ENCODE data around the gene RRM1. TPM values are rescaled to one million over a fixed set of nuclear protein-coding genes. Genes with fewer than 3 reads are reported as not detected.

RRM1 gene
- total and polyA plus RNA-seq, 8 donors = 3.3 to 27.8 (median 17.8) TPM

DNA sequence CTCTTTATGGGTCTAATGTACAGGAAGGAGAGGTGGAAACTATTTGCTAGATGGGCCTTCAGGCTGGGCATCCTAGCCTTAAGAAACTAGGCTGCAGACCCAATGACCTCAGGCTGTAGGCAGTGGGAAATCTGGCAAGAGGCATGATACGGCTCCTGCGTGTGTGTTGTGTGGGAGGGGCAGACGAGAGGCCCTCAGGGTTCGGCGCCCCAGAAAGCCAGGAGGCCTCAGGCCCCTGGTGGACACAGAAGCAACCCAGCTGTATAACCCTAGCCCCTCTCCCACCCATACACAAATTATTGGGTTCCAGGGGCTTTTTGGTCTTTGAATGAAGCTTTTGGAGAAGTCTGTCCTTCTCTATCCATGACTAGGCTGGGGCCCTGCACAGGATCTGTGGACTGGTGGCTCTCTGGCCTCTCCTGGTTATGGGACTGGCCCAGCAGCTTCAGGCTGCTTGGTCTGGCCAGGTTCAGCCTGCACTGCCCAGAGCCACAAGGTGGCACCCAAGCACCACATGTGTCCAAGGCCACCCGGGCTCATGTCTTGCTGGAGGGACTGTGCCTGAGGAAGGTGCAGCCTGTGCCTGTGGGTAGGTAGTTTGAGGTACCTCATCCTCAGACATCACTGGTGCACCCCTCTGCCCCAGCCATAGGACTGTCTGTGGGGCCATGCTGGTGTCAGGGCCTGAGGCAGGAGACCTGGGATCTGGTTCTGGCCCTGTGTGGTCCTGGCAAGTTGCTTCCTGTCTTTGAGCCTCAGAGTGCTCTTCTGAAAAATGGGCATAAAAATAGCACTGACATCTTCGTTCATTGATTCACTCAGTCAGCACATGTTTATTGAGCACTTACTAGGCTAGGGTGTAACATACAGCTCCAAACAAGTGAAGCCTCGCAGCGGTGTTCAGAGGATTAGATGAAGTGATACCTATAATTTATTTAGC lies 87.5 kb downstream of the RRM1 start:
- Histone ChIP-seq H3K4me3 (no peak overlapping the region), H3K9me3 (no peaks in the 10 kb centered on the region), H3K27ac (no peak overlapping the region), H3K4me1 (no peaks in the 10 kb centered on the region), H3K36me3 (no peaks in the 10 kb centered on the region), H3K27me3 (no peaks in the 10 kb centered on the region)
- DNase-seq (peak; percentile 61 to 92 (median 78)), FAIRE-seq (no peak), ATAC-seq (peak; percentile 84 to 96 (median 92))
- TF ChIP-seq, protein P1, sequence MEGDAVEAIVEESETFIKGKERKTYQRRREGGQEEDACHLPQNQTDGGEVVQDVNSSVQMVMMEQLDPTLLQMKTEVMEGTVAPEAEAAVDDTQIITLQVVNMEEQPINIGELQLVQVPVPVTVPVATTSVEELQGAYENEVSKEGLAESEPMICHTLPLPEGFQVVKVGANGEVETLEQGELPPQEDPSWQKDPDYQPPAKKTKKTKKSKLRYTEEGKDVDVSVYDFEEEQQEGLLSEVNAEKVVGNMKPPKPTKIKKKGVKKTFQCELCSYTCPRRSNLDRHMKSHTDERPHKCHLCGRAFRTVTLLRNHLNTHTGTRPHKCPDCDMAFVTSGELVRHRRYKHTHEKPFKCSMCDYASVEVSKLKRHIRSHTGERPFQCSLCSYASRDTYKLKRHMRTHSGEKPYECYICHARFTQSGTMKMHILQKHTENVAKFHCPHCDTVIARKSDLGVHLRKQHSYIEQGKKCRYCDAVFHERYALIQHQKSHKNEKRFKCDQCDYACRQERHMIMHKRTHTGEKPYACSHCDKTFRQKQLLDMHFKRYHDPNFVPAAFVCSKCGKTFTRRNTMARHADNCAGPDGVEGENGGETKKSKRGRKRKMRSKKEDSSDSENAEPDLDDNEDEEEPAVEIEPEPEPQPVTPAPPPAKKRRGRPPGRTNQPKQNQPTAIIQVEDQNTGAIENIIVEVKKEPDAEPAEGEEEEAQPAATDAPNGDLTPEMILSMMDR (IDR thresholded peaks at IDR 0.05) = peak; percentile 52 to 63 (median 58)
- 39 to 46% methylated on average over 9 of the region's 9 CpGs for WGBS, 2 donors
- intact Hi-C loops (cut with DNase I) = loop anchor here in 2 of 3 donors (10.0 kb wide), 2 partner anchors 313 to 363 kb away; partner anchors contain the start of gene OR52M1 (in 1 of the 2)

DNA sequence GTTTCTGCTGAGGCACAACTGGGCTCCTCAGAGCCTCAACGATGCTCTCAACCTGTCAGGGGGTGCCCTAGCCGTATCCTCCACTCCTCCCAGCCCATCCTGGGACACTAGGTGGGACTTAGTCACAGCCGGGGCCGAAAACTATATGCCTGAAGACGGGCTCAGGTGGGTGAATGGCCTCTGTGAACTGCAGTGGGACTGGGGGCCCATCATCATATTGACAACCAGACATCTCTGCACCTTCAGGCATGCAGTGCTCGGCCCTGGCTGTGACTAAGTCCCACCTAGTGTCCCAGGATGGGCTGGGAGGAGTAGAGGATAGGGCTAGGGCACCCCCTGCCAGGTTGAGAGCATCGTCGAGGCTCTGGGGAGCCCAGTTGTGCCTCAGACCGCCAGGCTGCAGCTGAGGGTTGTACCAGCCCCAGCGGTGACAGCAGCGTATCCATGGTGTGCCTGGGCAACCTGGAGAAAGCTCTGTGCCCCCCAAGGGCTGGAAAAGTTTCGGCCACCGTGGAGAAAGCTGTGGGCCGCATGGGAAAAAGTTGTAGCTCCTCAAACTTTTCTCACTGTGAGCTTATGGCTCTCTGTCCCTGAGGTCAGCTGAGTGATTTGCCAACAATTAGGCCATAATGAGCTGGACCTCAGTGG lies 88.9 kb downstream of the RRM1 start:
- TF ChIP-seq, protein P1 (IDR thresholded peaks at IDR 0.05) = no peak
- Histone ChIP-seq H3K9me3 (no peaks in the 10 kb centered on the region), H3K27ac (no peak overlapping the region), H3K4me1 (no peaks in the 10 kb centered on the region), H3K27me3 (no peaks in the 10 kb centered on the region), H3K4me3 (no peak overlapping the region), H3K36me3 (no peaks in the 10 kb centered on the region)
- WGBS, 2 donors = 71 to 74% methylated on average over 14 of the region's 14 CpGs
- DNase-seq = no peak
- no peak for FAIRE-seq
- no peak for ATAC-seq
- intact Hi-C loops (cut with DNase I) = loop anchor here in 2 of 3 donors (10.0 kb wide), 2 partner anchors 311 to 361 kb away; partner anchors contain the start of gene OR52M1 (in 1 of the 2)

DNA sequence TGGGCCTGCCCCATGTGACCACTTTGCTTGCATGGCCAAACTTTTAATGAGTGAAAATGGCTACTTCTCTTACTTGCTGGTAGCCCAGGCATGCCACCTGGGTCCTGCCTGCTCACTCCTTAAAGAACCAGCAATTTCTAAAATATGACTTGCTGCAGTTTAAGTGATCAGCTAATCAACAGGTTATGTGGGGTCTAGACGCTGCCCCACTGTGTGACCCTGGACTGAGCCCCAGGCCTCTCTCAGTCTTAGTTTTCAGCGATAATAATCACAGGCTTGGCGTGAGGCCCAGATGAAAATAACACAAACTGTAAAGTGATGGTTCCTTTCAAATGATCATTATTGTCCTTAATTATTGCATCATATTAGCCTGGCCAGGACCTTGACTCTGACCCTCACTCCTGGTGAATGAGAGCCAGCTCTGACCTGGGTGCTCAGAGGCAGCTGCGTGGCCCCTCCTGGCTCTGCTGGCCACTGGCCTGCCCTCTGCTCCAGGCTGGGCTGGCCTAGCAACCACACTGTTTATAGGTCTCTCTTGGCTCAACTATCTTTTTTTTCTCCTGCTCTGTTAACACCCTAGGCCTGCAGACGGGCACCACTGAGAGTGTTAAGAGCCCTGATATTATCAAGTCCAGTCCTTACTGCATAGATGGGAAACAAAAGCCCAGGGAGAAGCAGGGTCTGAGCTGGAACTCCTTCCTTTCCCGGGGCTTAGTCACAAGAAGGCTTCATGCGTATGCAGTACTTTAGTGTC lies 89.7 kb downstream of the RRM1 start:
- TF ChIP-seq, protein P1 (IDR thresholded peaks at IDR 0.05) = no peak
- intact Hi-C loops (cut with DNase I) = loop anchor here in 2 of 3 donors (10.0 kb wide), 2 partner anchors 310 to 360 kb away; partner anchors contain the start of gene OR52M1 (in 1 of the 2)
- 60 to 72% methylated on average over 7 of the region's 7 CpGs for WGBS, 2 donors
- H3K9me3 ChIP-seq = no peaks in the 10 kb centered on the region
- FAIRE-seq = no peak
- ATAC-seq = no peak
- no peak overlapping the region for H3K27ac ChIP-seq
- no peaks in the 10 kb centered on the region for H3K27me3 ChIP-seq
- no peaks in the 10 kb centered on the region for H3K4me1 ChIP-seq
- H3K4me3 ChIP-seq = no peak overlapping the region
- no peak for DNase-seq
- no peaks in the 10 kb centered on the region for H3K36me3 ChIP-seq

DNA sequence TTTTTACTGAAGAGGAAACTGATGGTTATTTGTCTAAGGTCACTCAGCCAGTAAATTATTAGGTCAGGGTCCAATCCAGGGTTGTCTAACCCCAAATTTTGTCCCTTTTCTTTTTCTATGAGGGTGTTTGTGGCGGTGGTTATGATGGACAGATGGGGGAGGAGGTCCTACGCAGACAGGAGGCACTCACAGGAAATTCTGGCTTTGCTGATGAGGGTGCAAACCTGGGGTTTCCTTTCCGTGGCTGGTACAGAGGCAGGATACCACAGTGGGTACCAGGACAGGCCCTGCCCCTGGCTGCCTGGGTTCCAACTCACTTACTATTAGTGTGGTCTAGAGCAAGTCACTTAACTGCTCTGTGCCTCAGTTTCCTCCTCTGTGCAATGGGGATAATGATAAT lies 91.0 kb downstream of the RRM1 start:
- Histone ChIP-seq H3K27me3 (no peaks in the 10 kb centered on the region), H3K27ac (no peak overlapping the region), H3K9me3 (no peaks in the 10 kb centered on the region), H3K4me1 (no peaks in the 10 kb centered on the region), H3K4me3 (no peak overlapping the region), H3K36me3 (no peaks in the 10 kb centered on the region)
- DNase-seq = no peak
- FAIRE-seq = no peak
- no peak for ATAC-seq
- intact Hi-C loops (cut with DNase I) = loop anchor here in 2 of 3 donors (5.0 to 10.0 kb wide), 3 partner anchors 307 to 359 kb away; partner anchors contain the start of gene OR52M1 (in 1 of the 2)
- TF ChIP-seq, protein P1 (IDR thresholded peaks at IDR 0.05) = no peak
- WGBS, 2 donors = 76% methylated on average over 3 of the region's 3 CpGs
